T-helper 1 cell (primary cell): ENCODE data around the gene UQCRC1.

Experiments
- DNase-seq, 5 donors: peaks; one replicate each; pipeline ENCODE4 v3.0.0-alpha.2; 2012 to 2020

Gene UQCRC1

GRCh38 chr3:48569808-48570450, 39.5 kb downstream of the UQCRC1 start:
- no peak for DNase-seq

GRCh38 chr3:48569400-48569799, 40.0 kb downstream of the UQCRC1 start:
- DNase-seq = no peak

- no peak for DNase-seq
These were observed 41.0 kb downstream of the UQCRC1 start for GRCh38 chr3:48568476-48568875.

GRCh38 chr3:48567500-48567899, 41.9 kb downstream of the UQCRC1 start:
- no peak for DNase-seq

GRCh38 chr3:48567090-48567489, 42.4 kb downstream of the UQCRC1 start:
- DNase-seq = no peak

GRCh38 chr3:48566401-48566760, 43.1 kb downstream of the UQCRC1 start:
- DNase-seq = no peak

- no peak for DNase-seq
These were observed 43.6 kb downstream of the UQCRC1 start for GRCh38 chr3:48565591-48566400.

GRCh38 chr3:48565186-48565585, 44.3 kb downstream of the UQCRC1 start:
- no peak for DNase-seq

- DNase-seq = no peak
These were observed 44.8 kb downstream of the UQCRC1 start for GRCh38 chr3:48564667-48565066.

- DNase-seq = no peak
These were observed 45.4 kb downstream of the UQCRC1 start for GRCh38 chr3:48564022-48564421.

GRCh38 chr3:48563382-48563918, 46.0 kb downstream of the UQCRC1 start, which contains the start of gene UCN2:
TSS of gene UCN2 (minus strand) at chr3:48563781. CDS start at chr3:48563124, 657 bp downstream.
- DNase-seq = no peak

- DNase-seq = no peak
These were observed 46.9 kb downstream of the UQCRC1 start for GRCh38 chr3:48562367-48563095.

- no peak for DNase-seq
These were observed 48.3 kb downstream of the UQCRC1 start for GRCh38 chr3:48561045-48561736.

- DNase-seq = no peak
These were observed 48.8 kb downstream of the UQCRC1 start for GRCh38 chr3:48560648-48561018.

GRCh38 chr3:48558493-48559134, 50.8 kb downstream of the UQCRC1 start:
- DNase-seq = no peak

GRCh38 chr3:48556796-48557626, 52.4 kb downstream of the UQCRC1 start, which contains the start of gene PFKFB4:
TSS of gene PFKFB4 (minus strand) at chr3:48556803. CDS start at chr3:48556777, 26 bp downstream.
- peak; percentile 98 to 99 (median 99) for DNase-seq

GRCh38 chr3:48555949-48556795, 53.3 kb downstream of the UQCRC1 start:
- no peak for DNase-seq

- DNase-seq = no peak
These were observed 54.1 kb downstream of the UQCRC1 start for GRCh38 chr3:48555231-48555948.
